ENCODE results near the gene KDM4E.

DNA sequence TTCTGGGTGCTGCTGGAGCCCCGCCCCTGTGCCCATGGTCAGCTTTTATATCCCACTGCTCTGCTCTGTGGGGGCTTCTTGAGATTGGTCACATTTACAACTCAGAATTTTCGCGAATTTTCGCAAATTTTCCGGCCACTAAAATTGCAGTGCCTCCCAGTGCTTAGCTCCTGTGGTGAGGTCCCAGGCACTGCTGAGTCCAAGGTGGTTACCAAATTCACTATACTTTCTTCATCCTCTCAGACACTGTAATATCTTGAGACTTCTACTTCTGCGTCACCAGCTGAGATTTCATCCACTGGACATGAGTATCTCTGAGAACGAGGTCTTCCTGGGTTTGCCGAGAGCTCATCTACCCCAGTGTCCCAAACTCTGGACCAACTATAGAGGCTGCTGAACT lies 32.9 kb downstream of the KDM4E start:
- TF ChIP-seq, protein P1, sequence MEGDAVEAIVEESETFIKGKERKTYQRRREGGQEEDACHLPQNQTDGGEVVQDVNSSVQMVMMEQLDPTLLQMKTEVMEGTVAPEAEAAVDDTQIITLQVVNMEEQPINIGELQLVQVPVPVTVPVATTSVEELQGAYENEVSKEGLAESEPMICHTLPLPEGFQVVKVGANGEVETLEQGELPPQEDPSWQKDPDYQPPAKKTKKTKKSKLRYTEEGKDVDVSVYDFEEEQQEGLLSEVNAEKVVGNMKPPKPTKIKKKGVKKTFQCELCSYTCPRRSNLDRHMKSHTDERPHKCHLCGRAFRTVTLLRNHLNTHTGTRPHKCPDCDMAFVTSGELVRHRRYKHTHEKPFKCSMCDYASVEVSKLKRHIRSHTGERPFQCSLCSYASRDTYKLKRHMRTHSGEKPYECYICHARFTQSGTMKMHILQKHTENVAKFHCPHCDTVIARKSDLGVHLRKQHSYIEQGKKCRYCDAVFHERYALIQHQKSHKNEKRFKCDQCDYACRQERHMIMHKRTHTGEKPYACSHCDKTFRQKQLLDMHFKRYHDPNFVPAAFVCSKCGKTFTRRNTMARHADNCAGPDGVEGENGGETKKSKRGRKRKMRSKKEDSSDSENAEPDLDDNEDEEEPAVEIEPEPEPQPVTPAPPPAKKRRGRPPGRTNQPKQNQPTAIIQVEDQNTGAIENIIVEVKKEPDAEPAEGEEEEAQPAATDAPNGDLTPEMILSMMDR (IDR thresholded peaks at IDR 0.05), result no peak
- TF ChIP-seq POLR2A (IDR thresholded peaks at IDR 0.05), result no peak

All from adrenal gland (tissue), 5 donors.